Measurements from ENCODE around the gene DIP2A. TPM values are rescaled to one million over a fixed set of nuclear protein-coding genes. Genes with fewer than 3 reads are reported as not detected.

Gene DIP2A
- total RNA-seq, 1 experiment from 2014 or later = 22.9 TPM

- no peak for ATAC-seq
- H3K36me3 ChIP-seq (ENCODE audit: control insufficient read depth, insufficient read depth, low read length) = peaks cover 3% of the 10 kb centered on the region; the same call in 1 of the 2 replicates
These were observed 35.1 kb downstream of the DIP2A start for GRCh38 chr21:46493828-46494227.

DNA sequence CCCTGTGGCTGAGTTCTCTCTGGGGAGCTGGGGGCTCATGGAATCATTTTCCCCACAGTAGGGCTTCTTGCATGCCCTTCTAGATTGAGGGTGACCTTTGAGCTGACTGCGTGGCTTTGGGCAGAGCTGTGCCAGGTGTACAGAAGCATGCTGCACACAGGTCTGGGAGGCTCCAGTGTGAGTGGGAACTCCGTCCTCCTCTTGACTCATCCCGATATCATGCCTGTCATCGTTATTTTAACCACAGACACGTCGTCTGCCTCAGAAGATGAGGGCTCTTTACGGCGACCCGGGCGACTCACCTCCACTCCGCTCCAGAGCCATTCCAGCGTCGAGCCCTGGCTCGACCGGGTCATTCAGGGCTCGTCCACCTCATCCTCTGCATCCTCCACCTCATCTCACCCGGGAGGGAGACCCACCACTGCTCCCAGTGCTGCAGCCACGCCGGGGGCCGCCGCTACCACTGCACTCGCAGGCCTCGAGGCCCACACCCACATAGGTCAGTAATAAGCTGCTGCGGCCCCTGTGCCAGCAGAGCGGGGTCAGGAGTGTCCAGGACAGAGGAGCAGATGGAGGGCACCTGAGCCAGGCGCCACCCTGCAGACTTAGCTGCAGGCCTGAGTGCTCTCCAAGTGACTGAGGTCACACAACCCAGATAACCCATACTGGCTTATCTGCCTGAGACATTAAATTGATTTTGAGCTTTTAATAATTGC is 39.8 kb downstream of the DIP2A start:
- Histone ChIP-seq H3K27me3 (ENCODE audit: control insufficient read depth, insufficient read depth, low read length) (no peaks in the 10 kb centered on the region), H3K27ac (ENCODE audit: low read length) (no peak overlapping the region), H3K4me1 (ENCODE audit: control insufficient read depth, insufficient read depth, low read length) (peaks cover 5% of the 10 kb centered on the region), H3K4me3 (ENCODE audit: low read depth in 2 of 2, low read length in 2 of 2) (no peak overlapping the region), H3K36me3 (ENCODE audit: control insufficient read depth, insufficient read depth, low read length) (peaks cover 5% of the 10 kb centered on the region; the same call in 1 of the 2 replicates), H3K9me3 (ENCODE audit: control insufficient read depth, insufficient read depth, low read depth, low read length) (no peaks in the 10 kb centered on the region)
- BruUV-seq (replicated peaks) = no TSS peak
- TF ChIP-seq, protein P1, sequence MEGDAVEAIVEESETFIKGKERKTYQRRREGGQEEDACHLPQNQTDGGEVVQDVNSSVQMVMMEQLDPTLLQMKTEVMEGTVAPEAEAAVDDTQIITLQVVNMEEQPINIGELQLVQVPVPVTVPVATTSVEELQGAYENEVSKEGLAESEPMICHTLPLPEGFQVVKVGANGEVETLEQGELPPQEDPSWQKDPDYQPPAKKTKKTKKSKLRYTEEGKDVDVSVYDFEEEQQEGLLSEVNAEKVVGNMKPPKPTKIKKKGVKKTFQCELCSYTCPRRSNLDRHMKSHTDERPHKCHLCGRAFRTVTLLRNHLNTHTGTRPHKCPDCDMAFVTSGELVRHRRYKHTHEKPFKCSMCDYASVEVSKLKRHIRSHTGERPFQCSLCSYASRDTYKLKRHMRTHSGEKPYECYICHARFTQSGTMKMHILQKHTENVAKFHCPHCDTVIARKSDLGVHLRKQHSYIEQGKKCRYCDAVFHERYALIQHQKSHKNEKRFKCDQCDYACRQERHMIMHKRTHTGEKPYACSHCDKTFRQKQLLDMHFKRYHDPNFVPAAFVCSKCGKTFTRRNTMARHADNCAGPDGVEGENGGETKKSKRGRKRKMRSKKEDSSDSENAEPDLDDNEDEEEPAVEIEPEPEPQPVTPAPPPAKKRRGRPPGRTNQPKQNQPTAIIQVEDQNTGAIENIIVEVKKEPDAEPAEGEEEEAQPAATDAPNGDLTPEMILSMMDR (IDR thresholded peaks at IDR 0.05) = no peak
- TF ChIP-seq SIN3A (IDR thresholded peaks at IDR 0.05; ENCODE audit: borderline replicate concordance, insufficient read depth, low read depth, low read length) = no peak
- TF ChIP-seq, protein P2, sequence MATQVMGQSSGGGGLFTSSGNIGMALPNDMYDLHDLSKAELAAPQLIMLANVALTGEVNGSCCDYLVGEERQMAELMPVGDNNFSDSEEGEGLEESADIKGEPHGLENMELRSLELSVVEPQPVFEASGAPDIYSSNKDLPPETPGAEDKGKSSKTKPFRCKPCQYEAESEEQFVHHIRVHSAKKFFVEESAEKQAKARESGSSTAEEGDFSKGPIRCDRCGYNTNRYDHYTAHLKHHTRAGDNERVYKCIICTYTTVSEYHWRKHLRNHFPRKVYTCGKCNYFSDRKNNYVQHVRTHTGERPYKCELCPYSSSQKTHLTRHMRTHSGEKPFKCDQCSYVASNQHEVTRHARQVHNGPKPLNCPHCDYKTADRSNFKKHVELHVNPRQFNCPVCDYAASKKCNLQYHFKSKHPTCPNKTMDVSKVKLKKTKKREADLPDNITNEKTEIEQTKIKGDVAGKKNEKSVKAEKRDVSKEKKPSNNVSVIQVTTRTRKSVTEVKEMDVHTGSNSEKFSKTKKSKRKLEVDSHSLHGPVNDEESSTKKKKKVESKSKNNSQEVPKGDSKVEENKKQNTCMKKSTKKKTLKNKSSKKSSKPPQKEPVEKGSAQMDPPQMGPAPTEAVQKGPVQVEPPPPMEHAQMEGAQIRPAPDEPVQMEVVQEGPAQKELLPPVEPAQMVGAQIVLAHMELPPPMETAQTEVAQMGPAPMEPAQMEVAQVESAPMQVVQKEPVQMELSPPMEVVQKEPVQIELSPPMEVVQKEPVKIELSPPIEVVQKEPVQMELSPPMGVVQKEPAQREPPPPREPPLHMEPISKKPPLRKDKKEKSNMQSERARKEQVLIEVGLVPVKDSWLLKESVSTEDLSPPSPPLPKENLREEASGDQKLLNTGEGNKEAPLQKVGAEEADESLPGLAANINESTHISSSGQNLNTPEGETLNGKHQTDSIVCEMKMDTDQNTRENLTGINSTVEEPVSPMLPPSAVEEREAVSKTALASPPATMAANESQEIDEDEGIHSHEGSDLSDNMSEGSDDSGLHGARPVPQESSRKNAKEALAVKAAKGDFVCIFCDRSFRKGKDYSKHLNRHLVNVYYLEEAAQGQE (IDR thresholded peaks at IDR 0.05; ENCODE audit: insufficient read depth in 1 of 2, low read depth in 2 of 2, low read length in 1 of 2) = no peak
- TF ChIP-seq POLR2AphosphoS5 (IDR thresholded peaks at IDR 0.05; ENCODE audit: low read depth, low read length) = no peak
- no peak for TF ChIP-seq TCF7L2 (IDR thresholded peaks at IDR 0.05; ENCODE audit: low read depth, low read length)
- no peak for ATAC-seq
- POLR2A ChIA-PET = no interaction called here
- CTCF ChIA-PET = no interaction called here
- in situ Hi-C loops (cut with HindIII; ENCODE audit: low pct_unique_long_range_greater_than_20kb, low sequenced_read_pairs) = no loop called here
- DNase-seq (ENCODE audit: low read depth, low spot score) = no peak
- intact Hi-C loops (cut with micrococcal nuclease; ENCODE audit: unreplicated experiment) = no loop called here

More at GRCh38 chr21:46493828-46494227, 35.1 kb downstream of the DIP2A start:
- Histone ChIP-seq H3K27ac (ENCODE audit: low read length) (no peak overlapping the region), H3K4me3 (ENCODE audit: low read depth in 2 of 2, low read length in 2 of 2) (no peak overlapping the region), H3K4me1 (ENCODE audit: control insufficient read depth, insufficient read depth, low read length) (no peaks in the 10 kb centered on the region), H3K9me3 (ENCODE audit: control insufficient read depth, insufficient read depth, low read depth, low read length) (no peaks in the 10 kb centered on the region), H3K27me3 (ENCODE audit: control insufficient read depth, insufficient read depth, low read length) (no peaks in the 10 kb centered on the region)
- BruUV-seq (replicated peaks) = no TSS peak
- ChIA-PET POLR2A (no interaction called here), CTCF (interaction anchor here (0.6 kb wide), 1 partner anchor 172 kb away, joined by 4 read pairs; no protein-coding TSS in a partner anchor)
- intact Hi-C loops (cut with micrococcal nuclease; ENCODE audit: unreplicated experiment) = no loop called here
- no peak for DNase-seq (ENCODE audit: low read depth, low spot score)
- in situ Hi-C loops (cut with HindIII; ENCODE audit: low pct_unique_long_range_greater_than_20kb, low sequenced_read_pairs) = no loop called here
- TF ChIP-seq, protein P1 (IDR thresholded peaks at IDR 0.05) = no peak
- TF ChIP-seq POLR2AphosphoS5 (IDR thresholded peaks at IDR 0.05; ENCODE audit: low read depth, low read length) (no peak), SIN3A (IDR thresholded peaks at IDR 0.05; ENCODE audit: borderline replicate concordance, insufficient read depth, low read depth, low read length) (no peak), TCF7L2 (IDR thresholded peaks at IDR 0.05; ENCODE audit: low read depth, low read length) (no peak)
- TF ChIP-seq, protein P2 (IDR thresholded peaks at IDR 0.05; ENCODE audit: insufficient read depth in 1 of 2, low read depth in 2 of 2, low read length in 1 of 2) = no peak
